Measurements from ENCODE around the gene TOR4A. TPM values are rescaled to one million over a fixed set of nuclear protein-coding genes. Genes with fewer than 3 reads are reported as not detected.

The TOR4A gene
- total RNA-seq, 1 experiment from 2014 or later = 35.1 TPM

DNA sequence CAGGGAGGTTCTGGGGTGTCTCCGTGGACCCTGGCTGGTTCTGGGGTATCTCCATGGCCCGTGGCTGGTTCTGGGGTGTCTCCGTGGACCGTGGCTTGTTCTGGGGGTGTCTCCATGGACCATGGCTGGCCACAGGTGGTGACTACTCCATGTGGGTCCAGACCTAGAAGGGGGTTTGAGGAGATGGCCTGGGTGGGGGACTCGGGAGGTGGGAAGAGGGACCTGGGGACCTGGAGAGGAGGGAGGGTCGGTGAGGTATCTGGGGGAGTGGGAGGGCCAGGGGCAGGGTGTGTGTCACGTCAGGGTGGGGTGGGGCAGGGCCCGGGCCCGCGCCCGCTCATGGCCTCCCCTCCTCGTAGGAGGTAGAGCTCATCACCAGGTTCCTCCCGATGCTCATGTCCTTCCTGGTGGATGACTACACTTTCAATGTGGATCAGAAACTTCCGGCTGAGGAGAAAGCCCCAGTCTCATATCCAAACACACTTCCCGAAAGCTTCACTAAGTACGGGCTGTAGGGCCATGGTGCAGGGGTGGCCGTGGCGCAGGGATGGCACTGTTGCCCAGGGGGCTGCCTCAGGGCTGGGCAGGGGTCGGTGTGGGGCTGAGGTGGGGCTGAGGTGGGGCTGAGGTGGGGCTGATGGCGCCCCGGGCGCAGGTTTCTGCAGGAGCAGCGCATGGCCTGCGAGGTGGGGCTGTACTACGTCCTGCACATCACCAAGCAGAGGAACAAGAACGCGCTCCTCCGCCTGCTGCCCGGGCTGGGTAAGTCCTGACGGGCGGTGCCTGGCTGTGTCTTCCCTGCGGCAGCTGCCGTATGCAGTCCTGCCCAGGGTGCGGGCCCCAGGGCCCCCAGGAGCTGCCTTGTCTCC is 10.7 kb upstream of the TOR4A start:
- DNase-seq (ENCODE audit: low read depth) = no peak
- in situ Hi-C loops (cut with HindIII; ENCODE audit: low pct_unique_long_range_greater_than_20kb, low sequenced_read_pairs) = no loop called here

DNA sequence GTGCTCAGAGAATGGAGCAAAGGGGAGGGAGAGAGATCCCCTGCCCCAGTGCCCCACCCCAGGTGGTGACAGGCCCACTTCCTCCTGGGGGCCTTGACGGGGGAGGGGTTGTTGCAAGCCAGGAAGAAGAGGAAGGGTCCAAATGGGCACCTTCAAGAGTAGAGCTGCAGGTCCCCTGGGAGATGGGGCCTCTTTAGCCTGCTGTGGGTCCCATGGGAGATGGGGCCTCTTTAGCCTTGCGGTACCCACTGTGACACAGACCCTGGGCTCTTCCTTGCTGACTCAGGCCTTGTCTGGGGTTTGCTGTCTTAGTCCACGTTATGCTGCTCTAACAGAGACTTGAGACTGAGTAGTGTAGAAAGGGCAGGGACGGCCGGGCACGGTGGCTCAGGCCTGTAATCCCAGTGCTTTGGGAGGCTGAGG is 9.6 kb upstream of the TOR4A start:
- no peak for DNase-seq (ENCODE audit: low read depth)
- in situ Hi-C loops (cut with HindIII; ENCODE audit: low pct_unique_long_range_greater_than_20kb, low sequenced_read_pairs) = no loop called here

DNA sequence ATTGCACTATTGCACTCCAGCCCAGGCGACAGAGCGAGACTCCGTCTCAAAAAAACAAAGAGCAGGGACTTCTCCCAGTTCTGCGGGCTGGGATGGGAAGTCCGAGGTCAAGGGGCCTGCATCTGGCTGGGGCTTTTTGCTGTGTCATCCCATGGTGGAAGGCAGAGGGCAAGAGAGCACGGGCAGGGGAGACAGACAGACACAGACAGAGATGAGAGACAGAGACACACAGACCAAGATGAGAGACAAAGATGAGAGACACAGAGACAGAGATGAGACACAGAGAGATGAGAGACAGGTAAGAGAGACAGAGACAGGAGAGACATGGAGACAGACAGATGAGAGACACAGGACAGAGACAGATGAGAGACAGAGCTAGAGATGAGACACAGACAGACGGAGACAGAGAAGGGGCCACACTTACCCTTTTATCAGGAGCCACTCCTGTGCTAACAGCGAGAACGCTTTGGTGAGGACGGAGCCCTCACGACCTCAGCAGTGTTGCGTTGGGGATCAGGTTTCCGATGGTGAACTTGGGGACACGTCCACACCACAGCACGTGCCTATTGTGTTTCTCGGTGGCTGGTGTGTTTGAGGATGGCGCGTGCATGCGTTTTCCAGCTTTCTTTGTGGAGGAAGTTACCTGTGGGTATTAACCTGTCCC is 8.9 kb upstream of the TOR4A start:
- in situ Hi-C loops (cut with HindIII; ENCODE audit: low pct_unique_long_range_greater_than_20kb, low sequenced_read_pairs) = no loop called here

DNA sequence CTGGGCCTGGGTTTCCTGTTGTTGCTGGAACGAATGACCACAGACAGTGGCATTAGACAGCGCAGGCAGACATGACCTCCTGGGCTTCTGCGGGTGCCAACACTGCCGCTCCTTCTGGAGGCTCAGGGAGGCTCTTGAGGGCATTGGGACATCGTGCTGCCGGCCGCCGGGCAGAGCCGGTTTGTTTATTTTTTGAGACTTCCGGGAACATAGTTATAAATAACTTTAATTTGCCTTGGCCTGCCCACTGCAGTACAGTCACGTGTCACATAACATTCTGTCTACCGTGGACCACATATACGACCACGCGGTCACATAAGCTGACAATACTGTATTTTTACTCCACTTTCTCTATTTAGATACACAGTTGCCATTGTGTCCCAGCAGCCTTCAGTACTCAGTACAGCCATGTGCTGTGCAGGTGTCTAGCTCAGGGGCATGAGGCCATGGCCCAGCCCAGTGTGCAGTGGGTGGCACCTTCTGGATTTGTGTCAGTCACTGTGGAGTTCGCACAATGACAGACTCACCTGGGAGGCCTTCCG is 8.2 kb upstream of the TOR4A start:
- in situ Hi-C loops (cut with HindIII; ENCODE audit: low pct_unique_long_range_greater_than_20kb, low sequenced_read_pairs) = no loop called here
- no peak for DNase-seq (ENCODE audit: low read depth)

More for the DNA sequence above, 8.9 kb upstream of the TOR4A start:
- peak; percentile 25 for DNase-seq (ENCODE audit: low read depth)

DNA sequence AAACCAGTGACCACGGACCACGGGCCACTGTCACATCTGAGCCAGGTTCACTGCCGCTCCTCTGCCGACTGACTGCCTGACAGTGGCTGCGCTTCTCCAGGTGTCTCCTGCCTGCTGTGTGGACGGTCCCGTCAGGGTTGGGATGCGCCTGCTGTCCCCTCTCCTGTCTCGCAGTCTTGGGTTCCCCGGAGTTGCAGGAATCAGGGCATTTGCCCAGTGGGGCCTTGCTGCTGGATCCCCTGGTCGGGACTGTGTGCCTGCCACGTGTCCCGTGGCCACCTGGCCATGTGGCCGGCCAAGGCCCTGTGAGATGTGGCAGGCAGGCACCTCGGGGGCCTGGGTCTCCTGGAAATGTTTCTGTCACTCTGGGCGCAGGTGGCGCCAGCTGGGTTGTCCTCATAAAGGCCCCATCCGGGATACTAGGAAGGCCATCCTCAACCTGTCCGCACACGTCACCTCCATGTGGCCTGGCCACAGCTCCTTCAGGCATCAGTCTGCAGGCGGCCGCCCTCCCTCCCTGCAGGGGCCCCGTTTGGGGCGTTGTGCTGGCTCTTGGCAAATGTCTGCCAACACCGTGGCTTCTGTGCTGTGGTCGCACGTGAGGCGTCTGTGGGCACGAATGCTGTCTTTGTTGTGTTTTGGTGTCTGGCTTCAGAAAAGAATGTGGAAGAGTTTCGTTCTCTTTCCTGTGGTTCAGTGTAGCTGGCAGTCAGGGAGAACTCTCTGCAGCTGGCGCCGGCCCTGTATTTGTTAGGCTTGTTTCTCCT is 6.4 kb upstream of the TOR4A start:
- in situ Hi-C loops (cut with HindIII; ENCODE audit: low pct_unique_long_range_greater_than_20kb, low sequenced_read_pairs) = no loop called here
- DNase-seq (ENCODE audit: low read depth) = no peak

DNA sequence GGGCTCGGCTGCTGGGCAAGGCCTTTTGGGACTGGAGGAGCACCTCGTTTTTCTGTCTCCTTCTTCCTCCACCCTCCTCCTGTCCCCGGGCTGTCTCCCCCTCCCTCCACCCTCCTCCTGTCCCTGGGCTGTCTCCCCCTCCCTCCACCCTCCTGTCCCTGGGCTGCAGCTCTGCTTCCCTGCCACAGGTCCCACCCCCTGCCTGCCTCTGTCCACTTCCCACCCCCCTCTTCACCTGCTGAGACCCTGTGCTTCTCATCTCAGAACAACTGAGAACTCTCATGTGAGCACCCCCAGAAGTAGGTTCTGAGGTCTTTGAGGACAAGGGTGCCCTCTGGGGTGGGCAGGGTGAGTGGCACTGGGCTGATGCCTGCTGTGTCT is 5.8 kb upstream of the TOR4A start:
- in situ Hi-C loops (cut with HindIII; ENCODE audit: low pct_unique_long_range_greater_than_20kb, low sequenced_read_pairs) = no loop called here
- no peak for DNase-seq (ENCODE audit: low read depth)

DNA sequence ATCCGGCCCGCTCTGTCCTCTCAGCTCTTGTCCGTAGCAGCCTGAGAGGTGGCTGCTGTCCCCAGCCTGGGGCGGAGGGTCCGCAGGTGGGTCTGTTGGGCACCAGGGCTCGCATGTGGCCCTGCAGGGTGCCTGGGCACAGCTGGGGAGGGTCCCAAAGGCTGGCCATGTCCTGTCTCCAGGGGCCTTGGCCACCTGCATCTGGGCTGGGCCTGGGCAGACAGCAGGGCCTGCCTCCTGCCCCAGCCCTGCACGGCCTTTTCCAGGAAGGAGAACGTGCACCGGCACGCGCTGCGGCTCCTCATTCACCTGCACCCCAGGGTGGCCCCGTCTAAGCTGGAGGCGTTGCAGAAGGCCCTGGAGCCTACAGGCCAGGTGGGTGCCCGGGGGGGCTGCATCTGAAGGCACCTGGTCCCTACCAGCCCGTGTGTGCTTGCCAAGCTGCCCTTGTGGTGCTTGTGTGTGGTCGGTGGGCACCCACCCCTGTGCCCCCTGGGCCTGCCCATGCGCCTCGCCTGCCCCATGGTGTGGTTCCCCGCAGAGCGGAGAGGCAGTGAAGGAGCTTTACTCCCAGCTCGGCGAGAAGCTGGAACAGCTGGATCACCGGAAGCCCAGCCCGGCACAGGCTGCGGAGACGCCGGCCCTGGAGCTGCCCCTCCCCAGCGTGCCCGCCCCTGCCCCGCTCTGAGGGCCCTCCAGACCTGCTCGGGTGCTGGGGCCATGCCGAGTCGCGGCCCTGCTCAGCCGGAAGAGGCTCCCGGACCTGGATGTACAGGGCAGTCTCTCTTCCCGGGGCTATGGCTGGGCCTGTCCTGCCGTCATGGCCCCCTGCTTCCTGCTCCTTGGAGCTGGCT is 5.1 kb upstream of the TOR4A start:
- in situ Hi-C loops (cut with HindIII; ENCODE audit: low pct_unique_long_range_greater_than_20kb, low sequenced_read_pairs) = no loop called here
- DNase-seq (ENCODE audit: low read depth) = no peak

DNA sequence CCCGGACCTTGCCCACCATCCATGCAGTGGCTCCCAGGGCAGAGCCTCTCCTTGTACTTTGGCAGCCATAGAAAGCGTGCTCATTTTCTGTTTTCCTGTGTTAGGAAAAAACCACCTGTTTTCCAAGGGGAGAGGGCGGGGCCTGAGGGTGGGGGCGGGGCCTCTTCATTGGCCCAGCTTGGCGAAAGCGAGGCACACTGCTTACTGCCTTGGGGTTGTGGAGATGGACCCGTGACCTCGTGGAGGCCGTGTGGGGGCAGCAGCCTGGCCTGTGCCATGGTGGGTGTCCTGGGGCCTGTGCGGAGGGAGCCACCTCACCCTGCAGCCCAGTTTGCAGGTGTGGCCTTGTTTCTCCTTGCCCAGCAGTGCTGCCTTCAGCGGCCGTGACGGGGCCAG is 4.4 kb upstream of the TOR4A start:
- in situ Hi-C loops (cut with HindIII; ENCODE audit: low pct_unique_long_range_greater_than_20kb, low sequenced_read_pairs) = no loop called here

DNA sequence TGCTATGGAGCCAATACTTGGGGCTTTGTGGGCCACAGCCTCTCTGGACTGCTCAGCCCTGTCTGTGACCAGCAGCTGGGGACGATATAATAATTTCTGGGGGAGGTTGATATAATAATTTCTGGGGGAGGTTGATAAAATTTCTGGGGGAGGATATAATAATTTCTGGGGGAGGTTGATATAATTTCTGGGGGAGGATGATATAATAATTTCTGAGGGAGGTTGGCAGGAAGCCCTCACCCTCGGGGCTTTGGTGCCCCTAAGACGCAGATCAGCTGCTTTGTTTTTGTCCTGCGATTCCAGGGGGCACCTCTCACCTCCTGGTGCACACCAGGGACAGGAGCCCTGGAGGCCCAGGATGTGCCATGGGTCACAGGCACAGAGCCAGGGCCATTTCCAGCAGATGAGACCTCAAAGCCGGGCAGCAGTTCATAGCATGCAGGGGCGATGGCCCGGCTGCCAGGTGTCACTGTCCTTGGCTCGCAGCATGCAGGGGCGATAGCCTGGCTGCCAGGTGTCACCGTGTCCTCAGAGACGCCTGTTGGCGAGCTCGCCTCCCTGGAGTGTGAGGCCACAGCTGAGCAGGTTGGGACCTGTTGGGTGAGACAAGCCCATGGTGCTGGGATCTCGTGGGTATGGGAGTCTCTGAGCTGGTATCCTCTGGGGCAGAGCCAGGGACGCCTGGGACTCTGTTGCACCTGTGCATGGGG is 3.8 kb upstream of the TOR4A start:
- DNase-seq (ENCODE audit: low read depth) = no peak
- in situ Hi-C loops (cut with HindIII; ENCODE audit: low pct_unique_long_range_greater_than_20kb, low sequenced_read_pairs) = no loop called here

More for the DNA sequence above, 4.4 kb upstream of the TOR4A start:
- DNase-seq (ENCODE audit: low read depth) = no peak

DNA sequence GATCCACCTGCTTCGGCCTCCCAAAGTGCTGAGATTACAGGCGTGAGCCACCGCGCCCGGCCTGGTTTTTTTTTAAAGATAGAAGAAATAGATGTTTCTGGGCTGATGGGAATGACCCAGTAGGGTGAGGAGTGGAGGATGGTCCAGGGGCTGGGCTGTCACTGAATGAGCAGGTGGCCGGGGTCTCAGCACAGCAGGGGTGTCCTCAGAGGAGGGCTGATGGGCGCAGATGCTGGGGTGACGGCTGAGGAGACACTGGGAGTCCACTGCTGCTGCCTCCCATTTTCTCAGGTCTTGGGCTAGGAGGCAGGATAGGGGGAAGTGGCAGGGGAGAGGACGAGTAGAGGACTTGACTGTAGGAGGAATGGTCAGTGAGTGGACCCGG is 2.3 kb upstream of the TOR4A start:
- in situ Hi-C loops (cut with HindIII; ENCODE audit: low pct_unique_long_range_greater_than_20kb, low sequenced_read_pairs) = no loop called here
- DNase-seq (ENCODE audit: low read depth) = no peak

DNA sequence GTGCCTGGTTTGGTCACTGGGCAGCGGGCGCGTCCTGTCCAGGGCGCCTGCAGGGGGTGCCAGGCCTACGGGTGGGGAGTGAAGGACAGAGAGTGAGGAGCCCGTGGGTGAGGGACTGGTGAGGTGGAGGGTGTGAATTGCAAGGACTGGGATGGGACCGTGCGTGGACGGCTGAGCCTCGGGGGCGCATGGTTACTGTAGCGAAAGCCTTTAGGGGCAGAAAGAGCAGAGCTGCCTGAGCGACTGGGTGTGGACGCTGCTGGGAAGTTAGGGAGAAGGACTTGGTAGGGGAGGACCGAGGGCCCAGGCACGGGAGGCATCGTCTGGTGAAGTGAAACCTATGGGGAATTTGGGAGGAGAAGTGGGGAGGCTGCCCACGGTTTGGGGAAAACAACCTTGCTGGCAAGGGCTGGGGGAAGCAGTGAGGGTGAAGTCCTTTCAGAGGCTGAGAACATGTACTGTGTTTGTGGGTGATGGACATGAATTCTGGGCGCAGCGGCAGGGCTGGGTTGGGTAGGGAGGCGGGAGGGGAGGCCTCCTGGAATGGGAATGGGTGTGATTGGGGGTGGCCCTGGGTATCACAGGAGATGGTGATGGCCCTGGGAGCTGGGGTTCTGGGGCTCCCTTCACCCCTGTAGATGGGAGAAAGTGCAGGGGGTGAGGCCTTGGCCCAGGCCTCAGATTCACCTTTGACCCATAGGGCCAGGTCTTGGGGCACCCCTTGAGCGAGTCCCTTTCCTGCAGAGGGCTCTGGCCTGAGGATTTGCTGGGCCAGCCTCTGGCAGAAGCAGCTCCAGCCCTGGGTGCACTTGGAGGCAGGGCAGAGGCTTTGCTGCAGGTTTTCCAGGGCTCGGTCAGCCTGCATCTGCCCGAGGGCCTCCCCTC is 1.7 kb upstream of the TOR4A start:
- DNase-seq (ENCODE audit: low read depth) = no peak
- in situ Hi-C loops (cut with HindIII; ENCODE audit: low pct_unique_long_range_greater_than_20kb, low sequenced_read_pairs) = no loop called here

DNA sequence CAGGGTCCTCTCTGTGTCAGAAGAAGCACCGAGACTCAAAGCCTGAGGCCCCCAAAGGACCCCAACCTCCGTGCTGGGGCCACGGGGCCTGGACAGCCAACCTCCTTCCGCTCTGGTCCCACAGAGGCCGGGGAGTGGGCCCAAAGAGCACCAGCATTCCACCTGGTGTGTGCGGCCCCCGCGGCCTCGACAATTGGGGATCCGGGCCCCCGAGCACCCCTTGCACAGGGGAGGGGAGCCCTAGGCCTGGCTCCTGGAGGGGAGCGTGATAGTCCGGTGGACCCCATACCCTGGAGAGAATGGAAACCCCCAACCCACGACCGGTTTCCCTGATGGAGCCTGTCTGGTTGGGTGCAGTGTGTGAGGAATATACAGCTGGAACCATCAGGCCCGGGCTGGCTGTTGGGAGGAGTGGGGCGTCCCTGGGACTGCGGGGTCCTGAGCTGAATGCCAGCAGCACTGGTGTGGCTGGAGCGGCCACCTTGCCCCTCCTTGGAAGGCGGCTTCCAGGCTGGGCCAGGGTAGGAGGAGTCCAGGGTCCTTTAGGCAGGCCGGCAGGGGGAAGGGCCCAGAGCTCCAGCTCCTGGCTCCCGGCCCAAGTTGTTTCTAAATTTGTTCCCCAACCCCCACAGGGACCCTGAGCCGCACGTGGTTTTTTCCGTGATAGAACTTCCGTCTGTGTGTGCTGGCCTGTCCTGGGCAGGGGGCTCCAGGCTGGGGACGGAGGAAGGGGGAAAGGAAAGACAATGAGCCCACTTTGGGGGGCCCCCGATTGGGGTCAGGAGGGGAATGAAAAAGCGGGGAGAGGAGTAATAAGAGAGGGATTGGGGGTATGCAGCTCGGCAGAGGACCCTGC is 825 bp upstream of the TOR4A start:
- in situ Hi-C loops (cut with HindIII; ENCODE audit: low pct_unique_long_range_greater_than_20kb, low sequenced_read_pairs) = no loop called here
- DNase-seq (ENCODE audit: low read depth) = no peak

DNA sequence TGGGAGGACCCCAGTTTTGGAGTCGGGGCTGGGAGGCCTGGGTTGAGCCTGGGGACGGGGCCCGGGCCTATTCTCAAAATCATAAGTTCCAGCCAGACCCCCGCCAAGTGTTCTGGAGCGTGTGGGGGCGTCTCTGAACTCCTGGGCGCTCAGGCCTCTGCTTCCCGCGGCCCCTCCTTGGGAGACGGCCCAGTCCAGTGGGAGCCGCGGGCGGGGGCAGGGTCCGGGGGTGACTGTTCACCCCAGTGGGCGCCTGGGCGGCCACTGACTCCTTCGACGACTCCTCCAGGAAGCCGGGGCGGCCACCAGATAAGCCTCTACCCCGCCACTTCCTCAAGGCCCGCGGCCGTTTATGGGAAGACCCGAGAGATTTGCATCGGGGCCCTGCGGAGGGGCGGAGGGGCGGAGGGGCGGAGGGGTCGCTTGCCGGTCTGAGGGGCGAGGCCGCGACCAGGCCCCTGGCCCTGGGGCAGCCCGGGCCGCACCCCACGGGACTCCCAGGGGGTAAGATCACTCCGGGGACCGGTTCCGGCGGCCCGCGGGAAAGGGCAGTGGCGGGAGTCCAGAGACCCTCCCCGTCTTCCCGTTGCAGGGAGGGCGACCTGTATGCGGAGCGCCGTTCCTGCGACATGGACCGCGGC is 655 bp downstream of the TOR4A start:
- DNase-seq (ENCODE audit: low read depth) = no peak
- in situ Hi-C loops (cut with HindIII; ENCODE audit: low pct_unique_long_range_greater_than_20kb, low sequenced_read_pairs) = no loop called here

DNA sequence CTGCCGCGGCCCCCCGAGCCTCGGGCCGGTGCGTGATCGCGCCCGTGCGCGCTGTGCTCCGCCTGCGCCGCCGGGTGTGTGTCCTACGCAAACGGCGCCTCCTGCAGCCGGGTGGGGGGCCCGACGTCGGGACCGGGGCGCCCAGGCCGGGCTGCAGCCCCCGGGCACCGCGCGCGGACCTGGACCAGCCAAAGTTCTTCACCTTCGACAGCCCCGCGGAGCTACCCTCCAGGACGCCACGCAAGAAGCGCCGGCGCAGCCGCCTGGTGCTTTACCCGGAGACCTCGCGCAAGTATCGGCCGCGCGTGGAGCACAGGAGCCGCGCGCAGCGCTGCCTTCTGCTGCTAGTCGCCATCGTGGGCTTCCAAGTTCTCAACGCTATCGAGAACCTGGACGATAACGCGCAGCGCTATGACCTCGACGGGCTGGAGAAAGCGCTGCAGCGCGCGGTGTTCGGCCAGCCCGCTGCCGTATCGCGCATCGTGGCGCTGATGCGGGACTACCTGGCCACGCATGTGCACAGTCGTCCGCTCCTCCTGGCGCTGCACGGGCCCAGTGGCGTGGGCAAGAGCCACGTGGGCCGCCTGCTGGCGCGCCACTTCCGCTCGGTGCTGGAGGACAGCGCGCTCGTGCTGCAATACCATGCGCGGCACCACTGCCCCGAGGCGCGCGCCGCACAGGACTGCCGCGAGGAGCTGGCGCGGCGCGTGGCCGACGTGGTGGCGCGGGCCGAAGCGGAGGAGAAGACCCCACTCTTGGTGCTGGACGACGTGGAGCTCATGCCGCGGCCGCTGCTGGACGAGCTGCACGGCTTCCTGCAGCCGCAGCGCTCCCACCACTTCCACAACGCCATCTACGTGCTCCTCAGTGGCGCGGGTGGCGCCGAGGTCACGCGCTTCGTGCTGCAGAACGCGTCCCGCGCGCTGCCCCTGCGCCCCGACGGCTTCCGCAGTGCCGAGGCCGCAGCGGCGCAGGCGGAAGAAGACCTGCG is 1.5 kb downstream of the TOR4A start:
- in situ Hi-C loops (cut with HindIII; ENCODE audit: low pct_unique_long_range_greater_than_20kb, low sequenced_read_pairs) = no loop called here
- DNase-seq (ENCODE audit: low read depth) = no peak
